Retinal pigment epithelial cell (primary cell): Measurements from ENCODE around the gene AK1.

Experiments used
- DNase-seq: peaks from one replicate; pipeline ENCODE4 v3.0.0-alpha.2; 2010; ENCODE audit warnings: low read depth
- H3K4me3 ChIP-seq: 2 replicates; pipeline ENCODE4 v1.5.1; 2011; ENCODE audit warnings: mild to moderate bottlenecking, low read length, control low read depth, moderate library complexity
- TF ChIP-seq, protein P1 (sequence below): conservative IDR thresholded peaks from 2 replicates; pipeline ENCODE4 v1.5.1; 2011; ENCODE audit warnings: low read depth, low read length, control low read depth, inconsistent platforms

AK1 gene

DNA sequence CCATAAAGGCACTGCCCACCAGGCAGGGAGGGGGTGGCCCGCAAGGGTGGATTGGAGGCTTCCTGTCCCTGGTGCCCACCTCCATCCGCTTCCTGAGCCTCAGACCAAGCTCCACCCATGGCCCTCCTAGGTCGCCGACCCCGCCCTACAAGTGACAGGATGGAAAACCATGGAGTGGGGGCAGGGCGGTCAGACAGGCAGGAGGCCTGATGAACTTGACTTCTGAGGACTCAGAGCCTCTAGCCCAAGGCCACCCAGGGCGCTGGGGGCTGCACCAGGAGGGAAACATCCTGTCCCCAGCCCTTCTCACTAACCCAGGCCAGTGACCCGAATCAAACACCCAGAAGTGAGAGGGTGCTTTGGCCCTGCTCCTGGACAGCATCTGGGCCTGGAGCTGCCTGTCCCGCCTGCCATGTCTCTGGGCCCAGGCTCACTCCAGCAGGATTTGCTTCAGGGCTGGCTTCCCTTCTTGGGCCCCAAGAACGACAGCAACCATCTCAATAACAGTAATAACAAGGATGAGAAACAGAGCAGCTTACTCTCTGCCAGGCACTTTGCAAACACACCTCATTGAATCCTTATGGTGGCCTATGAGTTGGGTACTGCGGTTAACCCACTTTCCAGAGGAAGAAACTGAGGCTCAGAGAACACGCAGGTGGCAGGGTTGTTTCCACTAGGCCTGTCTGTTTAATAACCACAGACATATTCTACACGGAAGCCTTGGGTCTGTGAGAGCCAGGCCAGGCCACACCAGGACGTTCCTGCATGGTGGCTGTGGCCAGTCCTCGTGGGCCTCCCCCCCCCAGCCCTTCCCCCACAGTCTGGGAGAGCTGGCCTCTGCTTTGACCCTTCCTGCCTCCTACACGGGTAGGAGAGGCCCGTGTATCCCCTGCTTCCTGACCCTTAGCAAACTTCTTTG lies 26.3 kb upstream of the AK1 start:
- TF ChIP-seq, protein P1, sequence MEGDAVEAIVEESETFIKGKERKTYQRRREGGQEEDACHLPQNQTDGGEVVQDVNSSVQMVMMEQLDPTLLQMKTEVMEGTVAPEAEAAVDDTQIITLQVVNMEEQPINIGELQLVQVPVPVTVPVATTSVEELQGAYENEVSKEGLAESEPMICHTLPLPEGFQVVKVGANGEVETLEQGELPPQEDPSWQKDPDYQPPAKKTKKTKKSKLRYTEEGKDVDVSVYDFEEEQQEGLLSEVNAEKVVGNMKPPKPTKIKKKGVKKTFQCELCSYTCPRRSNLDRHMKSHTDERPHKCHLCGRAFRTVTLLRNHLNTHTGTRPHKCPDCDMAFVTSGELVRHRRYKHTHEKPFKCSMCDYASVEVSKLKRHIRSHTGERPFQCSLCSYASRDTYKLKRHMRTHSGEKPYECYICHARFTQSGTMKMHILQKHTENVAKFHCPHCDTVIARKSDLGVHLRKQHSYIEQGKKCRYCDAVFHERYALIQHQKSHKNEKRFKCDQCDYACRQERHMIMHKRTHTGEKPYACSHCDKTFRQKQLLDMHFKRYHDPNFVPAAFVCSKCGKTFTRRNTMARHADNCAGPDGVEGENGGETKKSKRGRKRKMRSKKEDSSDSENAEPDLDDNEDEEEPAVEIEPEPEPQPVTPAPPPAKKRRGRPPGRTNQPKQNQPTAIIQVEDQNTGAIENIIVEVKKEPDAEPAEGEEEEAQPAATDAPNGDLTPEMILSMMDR, result no peak
- DNase-seq, result no peak
- H3K4me3 ChIP-seq, result no peak overlapping the region

DNA sequence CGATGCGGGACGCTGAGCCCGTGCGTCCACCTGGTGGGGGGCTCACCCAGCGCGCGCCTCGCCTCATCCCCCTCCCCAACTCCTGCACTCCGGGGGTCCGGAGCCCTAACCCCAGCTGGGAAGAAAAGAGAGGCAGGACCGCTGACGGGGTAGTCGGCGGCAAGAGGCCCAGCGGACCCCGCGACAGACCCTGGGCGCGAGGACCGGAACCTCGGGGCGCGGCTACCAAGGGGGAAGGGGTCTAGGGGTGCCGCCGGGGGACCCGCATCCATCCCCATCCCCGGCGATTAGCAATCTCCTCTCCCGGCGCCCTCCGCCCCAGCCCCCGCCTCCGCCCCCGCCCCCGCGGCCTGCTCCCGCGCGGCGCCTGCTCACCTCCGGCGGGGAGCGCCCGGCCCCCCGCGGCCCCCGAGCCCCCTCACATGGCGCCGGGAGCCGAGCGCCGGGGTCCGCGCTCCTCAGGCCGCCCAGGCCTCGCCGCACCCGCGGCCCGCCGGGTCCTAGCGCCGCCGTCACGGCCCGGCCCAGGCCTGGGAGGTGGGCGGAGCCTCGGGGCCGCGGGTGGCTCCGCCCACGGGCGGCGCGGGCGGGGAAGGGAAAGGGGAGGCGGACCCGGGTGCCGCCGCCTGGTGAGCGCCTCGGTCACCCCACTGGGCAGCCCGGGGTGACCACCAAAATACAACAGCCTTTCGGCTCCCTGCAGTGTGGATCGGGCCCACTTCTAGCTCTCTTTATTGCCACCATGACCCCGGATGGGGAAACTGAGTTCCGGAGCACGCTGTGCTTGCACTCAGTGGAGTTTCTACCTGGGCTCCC lies 21.9 kb upstream of the AK1 start, which contains the start of gene ST6GALNAC6:
Gene ST6GALNAC6 (minus strand): TSS at position 476 of the 816 bp plus-strand sequence. CDS start 1,622 bp downstream, outside the sequence.
- TF ChIP-seq, protein P1, result no peak
- no peak for DNase-seq
- H3K4me3 ChIP-seq, result peak within 1 kb of the TSS; percentile 72

DNA sequence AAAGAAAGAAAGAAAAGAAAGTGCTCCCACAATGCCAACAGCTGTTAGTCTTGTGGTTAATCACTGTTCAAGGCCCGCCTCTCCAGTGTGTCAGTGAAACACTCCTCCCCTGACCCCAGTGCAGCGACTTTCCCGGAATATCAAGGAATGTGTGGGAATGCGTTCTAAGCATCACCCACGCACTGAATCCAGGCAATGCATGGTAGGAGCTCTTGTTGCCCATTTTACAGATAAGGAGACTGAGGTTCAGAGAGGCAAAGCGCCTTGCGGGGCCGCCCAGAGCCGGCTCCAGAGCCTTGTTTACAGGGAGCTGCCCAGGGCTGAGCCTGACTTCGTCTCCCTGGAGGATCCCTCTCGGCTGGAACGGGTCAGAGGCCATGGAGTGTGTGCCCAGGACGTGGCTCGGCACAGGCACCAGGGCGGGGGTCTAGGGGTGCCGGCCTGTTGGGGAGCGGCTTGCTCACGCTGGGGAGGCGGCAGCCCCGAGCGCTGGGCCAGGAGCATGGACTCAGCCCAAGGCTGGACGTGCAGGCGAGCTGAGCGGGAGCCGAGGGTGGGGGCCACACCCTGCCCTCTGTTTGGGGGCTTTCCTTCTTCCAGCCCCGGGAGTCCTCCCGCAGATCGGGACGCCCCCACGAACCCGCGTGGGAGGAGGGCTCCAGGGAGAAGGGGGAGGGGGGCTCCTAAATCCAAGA lies 21.1 kb upstream of the AK1 start:
- peak overlapping the region; percentile 72 for H3K4me3 ChIP-seq
- TF ChIP-seq, protein P1, result no peak
- no peak for DNase-seq

DNA sequence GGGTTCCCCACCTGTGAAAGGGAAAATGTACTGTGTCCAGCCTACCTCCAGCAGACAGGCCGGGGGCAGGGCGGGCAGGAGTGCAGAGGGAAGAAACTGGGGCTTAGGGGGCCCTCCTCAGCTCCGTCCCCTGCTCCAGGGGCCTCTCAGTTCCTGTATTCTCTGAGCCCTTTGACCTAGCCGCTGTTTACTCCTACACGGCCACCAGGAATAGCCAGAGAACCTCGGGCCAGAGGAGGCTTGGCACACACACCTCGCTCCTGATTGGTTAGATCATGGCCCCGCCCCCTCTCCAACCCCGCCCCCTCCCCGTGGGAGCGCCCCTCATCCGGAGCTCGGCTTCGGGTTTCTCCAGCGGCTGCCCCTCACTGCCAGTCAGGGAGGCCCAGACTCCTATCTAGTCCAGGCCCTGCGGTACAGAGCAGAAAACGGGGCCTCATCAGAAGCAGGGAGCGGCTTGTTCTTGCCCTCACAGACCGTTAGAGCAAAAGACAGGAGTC lies 19.8 kb upstream of the AK1 start:
- TF ChIP-seq, protein P1, result no peak
- peak overlapping the region; percentile 10 for H3K4me3 ChIP-seq
- peak; percentile 40 for DNase-seq

DNA sequence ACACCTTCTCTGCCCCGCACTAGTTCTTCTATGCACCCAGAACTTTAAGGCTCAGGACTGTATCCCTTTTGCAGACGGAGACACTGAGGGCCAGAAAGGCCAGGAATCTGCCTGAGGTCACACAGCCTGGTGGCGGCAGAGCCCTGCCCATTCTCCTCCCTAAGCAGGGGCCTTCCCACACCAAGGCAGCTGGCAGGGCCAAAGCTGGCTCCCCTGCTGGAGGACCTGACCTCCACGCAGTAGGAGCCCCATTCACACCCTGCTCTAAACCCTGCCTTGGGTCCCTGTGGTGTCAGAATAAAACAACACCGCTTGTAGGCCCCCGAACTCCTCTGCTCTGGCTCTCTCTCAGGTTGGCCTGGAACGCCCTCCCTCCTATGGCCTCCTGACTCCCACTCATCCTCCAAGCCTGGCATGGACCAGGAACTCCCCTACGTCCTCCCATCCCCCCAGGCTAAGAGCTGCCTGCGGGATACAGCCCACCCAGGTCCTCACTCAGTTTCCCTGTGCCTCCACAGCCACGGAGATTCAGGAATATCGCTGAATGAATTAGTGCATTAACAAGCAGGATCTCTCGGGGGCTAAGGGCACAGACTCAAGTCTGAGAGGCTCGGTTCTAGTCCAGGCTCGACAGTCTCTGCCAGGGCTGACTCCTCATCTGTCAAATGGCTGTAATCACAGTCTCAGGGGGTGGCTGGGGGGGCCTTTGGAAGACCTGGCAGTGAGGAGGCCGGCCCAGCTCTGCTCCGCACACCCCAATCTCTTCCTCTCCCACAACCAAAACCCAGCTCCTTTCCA lies 19.1 kb upstream of the AK1 start:
- TF ChIP-seq, protein P1, result no peak
- no peak overlapping the region for H3K4me3 ChIP-seq
- DNase-seq, result no peak

DNA sequence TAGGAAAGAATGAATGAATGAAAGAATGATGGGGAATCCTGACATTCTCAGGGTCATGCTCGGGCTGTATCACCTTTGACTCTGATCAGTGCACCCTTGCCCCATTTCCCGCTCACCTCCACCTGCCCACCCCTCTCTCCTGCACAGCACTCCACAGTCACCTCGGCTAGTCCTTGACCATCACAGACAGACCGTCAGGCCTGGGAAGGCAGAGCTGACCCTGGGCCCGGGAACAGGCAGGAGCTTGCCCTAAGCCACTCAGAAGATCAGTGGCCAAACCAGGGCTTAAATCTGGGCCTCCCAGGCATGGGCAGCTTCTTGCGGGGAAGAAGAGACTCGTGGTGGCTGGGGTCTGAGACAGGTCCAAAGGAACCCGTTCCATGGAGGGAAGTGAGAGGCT lies 18.3 kb upstream of the AK1 start:
- TF ChIP-seq, protein P1, result no peak
- H3K4me3 ChIP-seq, result no peak overlapping the region
- no peak for DNase-seq
